ENCODE data around the gene MT1E. TPM values are rescaled to one million over a fixed set of nuclear protein-coding genes. Genes with fewer than 3 reads are reported as not detected.

Gene MT1E
- total and polyA plus RNA-seq, 2 of the 13 experiments (the other 11 are each of a cell fraction or from before 2014, with no cell fraction given): 110 to 1,072 TPM

- TF ChIP-seq PRDM4 (CRISPR knock-in tag; IDR thresholded peaks at IDR 0.05; ENCODE audit: borderline replicate concordance) (no peak), ZNF746 (CRISPR knock-in tag; IDR thresholded peaks at IDR 0.05) (no peak; the same call in 1 of the 2 replicates), ZNF709 (CRISPR knock-in tag; IDR thresholded peaks at IDR 0.05) (peak; percentile 89), ZSCAN5A (CRISPR knock-in tag; IDR thresholded peaks at IDR 0.05; ENCODE audit: borderline replicate concordance) (no peak; the same call in none of the 2 replicates), RNF2 (conservative IDR thresholded peaks at IDR 0.05; ENCODE audit: low read depth) (peak; percentile 54; the same call in 1 of the 2 replicates), ZNF17 (CRISPR knock-in tag; IDR thresholded peaks at IDR 0.05) (no peak), ZNF563 (CRISPR knock-in tag; IDR thresholded peaks at IDR 0.05) (peak; percentile 96), NCOA5 (CRISPR knock-in tag; IDR thresholded peaks at IDR 0.05) (0 out of 2 replicates have a peak, but pooled peaks have one; percentile 63), TFDP1 (CRISPR knock-in tag; IDR thresholded peaks at IDR 0.05; ENCODE audit: borderline replicate concordance) (peak; percentile 79; the same call in 1 of the 2 replicates), ZNF124 (CRISPR knock-in tag; IDR thresholded peaks at IDR 0.05) (no peak; the same call in none of the 2 replicates), SP5 (CRISPR knock-in tag; IDR thresholded peaks at IDR 0.05; ENCODE audit: borderline replicate concordance, low read depth) (peak; percentile 87), ZBTB7B (CRISPR knock-in tag; IDR thresholded peaks at IDR 0.05) (no peak; the same call in 1 of the 2 replicates), POGZ (CRISPR knock-in tag; IDR thresholded peaks at IDR 0.05) (peak; percentile 88), RFX3 (CRISPR knock-in tag; IDR thresholded peaks at IDR 0.05) (no peak), ZNF556 (CRISPR knock-in tag; IDR thresholded peaks at IDR 0.05; ENCODE audit: borderline replicate concordance) (peak; percentile 55; the same call in 1 of the 2 replicates), ADNP (CRISPR knock-in tag; IDR thresholded peaks at IDR 0.05) (peak; percentile 56; the same call in 1 of the 2 replicates), NCOR1 (IDR thresholded peaks at IDR 0.05; ENCODE audit: borderline replicate concordance, low read length) (peak; percentile 67; the same call in 1 of the 2 replicates), SRF (IDR thresholded peaks at IDR 0.05; ENCODE audit: low read depth, low read length) (no peak), GATAD2A (CRISPR knock-in tag; IDR thresholded peaks at IDR 0.05) (peak; percentile 59), ZNF850 (CRISPR knock-in tag; conservative IDR thresholded peaks at IDR 0.05) (0 out of 2 replicates have a peak, but pooled peaks have one; percentile 11), ATF2 (CRISPR knock-in tag; IDR thresholded peaks at IDR 0.05) (peak; percentile 54; the same call in 1 of the 2 replicates), ARID3A (IDR thresholded peaks at IDR 0.05; ENCODE audit: low read depth, low read length) (no peak; the same call in 1 of the 2 replicates)
These were observed 17.3 kb upstream of the MT1E start, which contains the start of gene MT2A (continued) for GRCh38 chr16:56608043-56608875.

Data from HepG2 (cell line).